Hair follicular keratinocyte (primary cell): ENCODE results near the gene DDIAS. TPM values are rescaled to one million over a fixed set of nuclear protein-coding genes. Genes with fewer than 3 reads are reported as not detected.

Experiments used
- total RNA-seq: library from RNA; depleted of rRNA; stranded (reverse); fragments of >200 nt; gene quantifications from 2 replicates; pipeline ENCODE4 v1.2.3, GENCODE V29; 2015

DDIAS gene, protein sequence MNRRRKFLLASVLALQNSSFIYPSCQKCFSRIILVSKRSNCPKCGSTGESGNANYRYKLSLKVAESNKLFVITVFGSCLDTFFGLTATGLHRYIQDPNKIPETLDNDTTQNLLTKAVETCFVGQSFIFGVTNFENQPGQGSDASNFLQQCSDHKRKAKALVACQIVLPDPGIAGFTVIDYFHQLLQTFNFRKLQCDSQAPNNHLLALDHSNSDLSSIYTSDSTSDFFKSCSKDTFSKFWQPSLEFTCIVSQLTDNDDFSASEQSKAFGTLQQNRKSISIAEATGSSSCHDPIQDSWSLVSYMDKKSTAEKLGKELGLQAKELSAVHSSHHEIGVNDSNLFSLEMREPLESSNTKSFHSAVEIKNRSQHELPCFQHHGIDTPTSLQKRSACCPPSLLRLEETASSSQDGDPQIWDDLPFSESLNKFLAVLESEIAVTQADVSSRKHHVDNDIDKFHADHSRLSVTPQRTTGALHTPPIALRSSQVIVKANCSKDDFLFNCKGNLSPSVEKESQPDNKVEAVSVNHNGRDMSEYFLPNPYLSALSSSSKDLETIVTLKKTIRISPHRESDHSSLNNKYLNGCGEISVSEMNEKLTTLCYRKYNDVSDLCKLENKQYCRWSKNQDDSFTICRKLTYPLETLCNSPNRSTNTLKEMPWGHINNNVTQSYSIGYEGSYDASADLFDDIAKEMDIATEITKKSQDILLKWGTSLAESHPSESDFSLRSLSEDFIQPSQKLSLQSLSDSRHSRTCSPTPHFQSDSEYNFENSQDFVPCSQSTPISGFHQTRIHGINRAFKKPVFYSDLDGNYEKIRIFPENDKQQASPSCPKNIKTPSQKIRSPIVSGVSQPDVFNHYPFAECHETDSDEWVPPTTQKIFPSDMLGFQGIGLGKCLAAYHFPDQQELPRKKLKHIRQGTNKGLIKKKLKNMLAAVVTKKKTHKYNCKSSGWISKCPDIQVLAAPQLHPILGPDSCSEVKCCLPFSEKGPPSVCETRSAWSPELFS
- 4.7 and 31.4 TPM in 2 replicates for total RNA-seq

DNA sequence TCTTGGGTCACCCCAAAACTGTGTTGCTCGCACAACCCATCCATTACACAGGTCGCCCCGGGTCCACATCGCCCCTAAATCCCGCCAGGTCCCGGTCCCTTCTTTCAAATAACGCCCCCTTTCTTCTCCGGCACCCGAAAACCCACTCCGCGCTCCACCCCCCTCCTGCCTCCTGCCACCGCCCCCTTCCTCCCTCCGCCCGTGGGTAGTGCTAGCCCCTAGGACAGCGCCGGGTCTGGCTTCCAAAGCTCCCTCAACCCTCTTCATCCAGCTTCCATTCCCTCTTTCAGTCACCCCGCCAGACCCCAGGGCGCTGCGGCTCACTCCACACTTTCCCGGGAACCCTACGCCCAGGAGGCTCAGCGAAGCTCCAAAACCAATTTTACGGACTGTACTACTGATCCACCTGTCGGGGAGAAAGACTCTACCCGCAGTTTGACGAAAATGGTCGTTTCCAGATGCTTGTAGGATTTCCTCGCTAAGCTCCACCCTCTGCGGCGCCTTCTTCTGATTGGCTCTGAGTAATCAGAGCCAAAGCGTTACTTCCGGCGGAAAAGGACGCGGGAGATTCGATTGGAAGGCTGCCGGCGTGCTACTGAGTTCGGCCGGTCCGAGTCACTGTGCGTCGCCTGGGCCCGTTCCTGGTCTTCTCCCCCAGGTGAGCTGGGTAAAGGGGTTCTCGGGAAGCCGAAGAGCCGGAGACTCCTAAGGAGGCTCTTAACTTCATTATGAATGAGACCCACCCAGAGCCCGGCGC, at the start of gene DDIAS:
DDIAS (plus strand) TSS at position 572 of the 757 bp plus-strand sequence. CDS start 13,003 bp downstream, outside the sequence.

DNA sequence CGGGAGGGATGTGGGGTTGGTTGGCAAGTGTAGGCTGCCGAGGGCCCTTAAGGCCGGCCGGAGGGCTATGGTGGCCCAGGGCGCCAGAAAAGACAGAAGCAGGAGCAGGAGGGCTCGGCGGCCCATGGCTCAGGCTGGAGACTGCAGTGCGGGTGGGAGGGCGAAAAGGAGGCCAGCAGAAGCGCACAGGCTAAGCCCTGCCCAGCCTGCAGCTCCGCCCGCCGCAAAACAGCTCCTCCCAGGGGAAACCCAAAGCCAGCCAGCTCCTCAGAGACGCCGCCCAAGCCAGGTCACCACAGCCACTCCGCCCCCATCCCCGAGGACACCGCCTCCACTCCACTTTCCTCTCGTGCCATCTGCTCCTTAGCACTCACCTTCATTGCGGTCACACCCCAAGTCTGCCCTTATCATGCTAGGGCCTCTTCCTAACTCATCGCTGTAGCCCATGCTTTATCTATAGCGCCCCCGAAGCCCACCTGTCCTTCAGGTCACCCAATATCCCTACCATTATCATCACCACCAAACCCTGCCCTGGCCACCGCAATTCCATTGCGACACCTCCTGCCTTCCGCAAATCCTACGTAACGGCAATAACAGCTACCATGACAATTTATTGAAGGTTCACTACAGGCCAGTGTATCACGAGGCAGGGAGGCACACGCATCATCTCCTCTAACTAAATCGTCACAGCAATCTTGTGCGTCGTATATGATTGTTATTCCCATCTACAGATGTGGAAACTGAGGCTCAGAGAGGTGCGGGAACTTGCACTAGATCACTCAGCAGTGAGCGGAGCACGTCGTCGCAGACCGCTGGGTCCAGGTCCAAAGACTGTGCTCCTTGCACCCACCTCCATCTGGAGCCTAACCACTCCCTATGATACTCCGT, 1.0 kb upstream of the DDIAS start, which contains the start of gene PRCP:
PRCP (minus strand) TSS at position 154 of the 888 bp plus-strand sequence; CDS start at position 126, 28 bp downstream.

Other genes with a start within 250 kb of the DDIAS start
- 0.38 and 1.2 TPM in 2 replicates for gene FAM181B, start 167.9 kb upstream of the DDIAS start, total RNA-seq
- 24.3 and 27.6 TPM in 2 replicates for gene PRCP, start 1.3 kb upstream of the DDIAS start, total RNA-seq
- 1.6 and 7.3 TPM in 2 replicates for gene RAB30, start 170.2 kb downstream of the DDIAS start, total RNA-seq